Renal cortical epithelial cell (primary cell): ENCODE measurements around the gene IFT172. TPM values are rescaled to one million over a fixed set of nuclear protein-coding genes. Genes with fewer than 3 reads are reported as not detected.
A peak's percentile ranks its signal among the peaks of the same experiment; 100 is the strongest.
"Not testable (repeated sequence)": the region's sequence is repeated elsewhere in the genome, so short reads cannot be mapped to it uniquely, and the experiment has no call there.

Experiments
- DNase-seq: peaks from one replicate; pipeline ENCODE4 v3.0.0-alpha.2; 2011; ENCODE audit warnings: low read depth
- total RNA-seq: library from RNA; depleted of rRNA; stranded (reverse); fragments of >200 nt; gene quantifications from 2 replicates; pipeline ENCODE4 v1.2.3, GENCODE V29; 2014

The IFT172 gene, protein sequence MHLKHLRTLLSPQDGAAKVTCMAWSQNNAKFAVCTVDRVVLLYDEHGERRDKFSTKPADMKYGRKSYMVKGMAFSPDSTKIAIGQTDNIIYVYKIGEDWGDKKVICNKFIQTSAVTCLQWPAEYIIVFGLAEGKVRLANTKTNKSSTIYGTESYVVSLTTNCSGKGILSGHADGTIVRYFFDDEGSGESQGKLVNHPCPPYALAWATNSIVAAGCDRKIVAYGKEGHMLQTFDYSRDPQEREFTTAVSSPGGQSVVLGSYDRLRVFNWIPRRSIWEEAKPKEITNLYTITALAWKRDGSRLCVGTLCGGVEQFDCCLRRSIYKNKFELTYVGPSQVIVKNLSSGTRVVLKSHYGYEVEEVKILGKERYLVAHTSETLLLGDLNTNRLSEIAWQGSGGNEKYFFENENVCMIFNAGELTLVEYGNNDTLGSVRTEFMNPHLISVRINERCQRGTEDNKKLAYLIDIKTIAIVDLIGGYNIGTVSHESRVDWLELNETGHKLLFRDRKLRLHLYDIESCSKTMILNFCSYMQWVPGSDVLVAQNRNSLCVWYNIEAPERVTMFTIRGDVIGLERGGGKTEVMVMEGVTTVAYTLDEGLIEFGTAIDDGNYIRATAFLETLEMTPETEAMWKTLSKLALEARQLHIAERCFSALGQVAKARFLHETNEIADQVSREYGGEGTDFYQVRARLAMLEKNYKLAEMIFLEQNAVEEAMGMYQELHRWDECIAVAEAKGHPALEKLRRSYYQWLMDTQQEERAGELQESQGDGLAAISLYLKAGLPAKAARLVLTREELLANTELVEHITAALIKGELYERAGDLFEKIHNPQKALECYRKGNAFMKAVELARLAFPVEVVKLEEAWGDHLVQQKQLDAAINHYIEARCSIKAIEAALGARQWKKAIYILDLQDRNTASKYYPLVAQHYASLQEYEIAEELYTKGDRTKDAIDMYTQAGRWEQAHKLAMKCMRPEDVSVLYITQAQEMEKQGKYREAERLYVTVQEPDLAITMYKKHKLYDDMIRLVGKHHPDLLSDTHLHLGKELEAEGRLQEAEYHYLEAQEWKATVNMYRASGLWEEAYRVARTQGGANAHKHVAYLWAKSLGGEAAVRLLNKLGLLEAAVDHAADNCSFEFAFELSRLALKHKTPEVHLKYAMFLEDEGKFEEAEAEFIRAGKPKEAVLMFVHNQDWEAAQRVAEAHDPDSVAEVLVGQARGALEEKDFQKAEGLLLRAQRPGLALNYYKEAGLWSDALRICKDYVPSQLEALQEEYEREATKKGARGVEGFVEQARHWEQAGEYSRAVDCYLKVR (N-terminal part only)
- total RNA-seq, result 12.2 and 34.6 TPM in 2 replicates

DNA sequence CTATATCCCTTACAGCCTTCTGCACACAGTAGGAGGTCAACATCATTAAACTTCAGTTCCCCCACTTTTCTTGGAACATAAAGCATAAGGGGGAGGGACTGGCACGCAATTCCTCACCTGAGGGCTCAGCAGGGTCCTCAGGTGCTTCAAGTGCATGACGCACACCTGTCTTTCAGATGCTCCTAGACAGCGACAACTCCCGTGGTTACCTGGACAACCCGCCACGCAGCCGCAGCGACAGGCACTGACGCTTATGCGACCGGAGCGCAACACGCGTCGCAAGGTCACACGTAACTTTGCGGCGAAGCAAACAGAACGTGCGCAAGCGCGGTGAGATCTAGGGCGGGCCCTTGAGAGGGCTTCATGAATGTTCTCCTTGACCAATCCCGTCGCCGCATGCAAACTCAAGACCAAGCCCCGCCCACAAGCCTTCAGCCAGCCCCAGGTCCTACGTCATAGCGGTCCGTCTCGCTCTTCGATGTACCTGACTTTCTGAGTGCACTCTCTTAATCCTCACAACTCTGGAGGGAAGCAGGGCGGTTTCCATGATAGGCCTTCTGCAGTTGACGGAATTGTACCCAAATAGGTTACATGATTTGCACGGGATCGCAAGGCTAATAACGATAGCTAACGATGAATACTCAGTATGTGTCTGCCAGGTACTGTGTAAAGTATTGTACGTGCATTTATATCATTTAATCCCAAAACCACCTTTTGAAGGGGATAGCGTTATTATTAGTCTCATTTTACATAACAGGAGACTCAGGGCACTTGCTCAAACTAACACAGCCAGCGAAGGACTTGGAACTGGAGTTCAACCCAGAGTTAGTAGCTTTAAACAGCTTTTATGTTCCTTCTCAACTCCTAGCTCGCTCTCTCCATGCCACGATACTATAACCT is at the start of gene IFT172:
TSS of gene IFT172 (minus strand) at position 246 of the 900 bp plus-strand sequence. CDS start at position 156, 90 bp downstream.
- DNase-seq, result peak; percentile 99

DNA sequence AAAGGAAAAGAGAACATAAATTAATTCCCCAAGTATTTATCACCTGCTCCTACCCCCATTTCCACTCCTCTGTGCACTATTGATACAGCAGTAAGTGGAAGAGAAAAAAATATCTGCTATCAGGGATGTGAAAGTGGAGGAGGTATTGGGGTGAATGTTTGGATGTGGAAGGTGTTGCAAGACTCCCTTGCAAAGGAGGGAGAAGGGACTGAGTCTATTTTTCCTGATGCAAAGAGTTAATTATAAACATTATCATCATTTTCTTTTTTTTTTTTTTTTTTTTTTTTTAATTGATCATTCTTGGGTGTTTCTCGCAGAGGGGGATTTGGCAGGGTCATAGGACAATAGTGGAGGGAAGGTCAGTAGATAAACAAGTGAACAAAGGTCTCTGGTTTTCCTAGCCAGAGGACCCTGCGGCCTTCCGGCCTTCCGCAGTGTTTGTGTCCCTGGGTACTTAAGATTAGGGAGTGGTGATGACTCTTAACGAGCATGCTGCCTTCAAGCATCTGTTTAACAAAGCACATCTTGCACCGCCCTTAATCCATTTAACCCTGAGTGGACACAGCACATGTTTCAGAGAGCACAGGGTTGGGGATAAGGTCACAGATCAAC is 49.4 kb upstream of the IFT172 start:
- not testable (repeated sequence) for DNase-seq

- DNase-seq, result no peak
Observed at GRCh38 chr2:27537287-27537686, 47.7 kb upstream of the IFT172 start.

- DNase-seq, result no peak
Observed at GRCh38 chr2:27531983-27532382, 42.4 kb upstream of the IFT172 start.

GRCh38 chr2:27527182-27527581 is 37.6 kb upstream of the IFT172 start:
- peak; percentile 19 for DNase-seq

- DNase-seq, result no peak
Observed at GRCh38 chr2:27522400-27522945, 32.9 kb upstream of the IFT172 start.

GRCh38 chr2:27520316-27520715 is 30.8 kb upstream of the IFT172 start:
- no peak for DNase-seq

- DNase-seq, result no peak
Observed at GRCh38 chr2:27518782-27519113, 29.2 kb upstream of the IFT172 start.

GRCh38 chr2:27518113-27518781 is 28.7 kb upstream of the IFT172 start:
- no peak for DNase-seq

DNA sequence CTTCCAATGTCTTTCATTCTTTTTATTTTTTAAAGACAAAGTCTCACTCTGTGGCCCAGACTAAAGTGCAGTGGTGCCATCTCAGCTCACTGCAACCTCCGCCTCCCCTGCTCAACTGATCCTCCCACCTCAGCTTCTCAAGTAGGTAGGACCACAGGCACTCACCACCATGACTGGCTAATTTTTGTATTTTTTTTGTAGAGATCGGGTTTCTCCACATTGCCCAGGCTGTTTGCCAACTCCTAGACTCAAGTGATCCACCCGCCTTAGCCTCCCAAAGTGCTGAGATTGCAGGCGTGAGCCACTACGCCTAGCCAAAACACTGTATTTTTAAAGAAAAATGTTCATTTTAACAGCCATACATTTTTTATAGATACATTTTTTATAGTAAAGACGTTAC is 19.8 kb upstream of the IFT172 start:
- DNase-seq, result no peak

- DNase-seq, result no peak
Observed at GRCh38 chr2:27507293-27507692, 17.8 kb upstream of the IFT172 start.

GRCh38 chr2:27506587-27506986 is 17.0 kb upstream of the IFT172 start:
- DNase-seq, result no peak

DNA sequence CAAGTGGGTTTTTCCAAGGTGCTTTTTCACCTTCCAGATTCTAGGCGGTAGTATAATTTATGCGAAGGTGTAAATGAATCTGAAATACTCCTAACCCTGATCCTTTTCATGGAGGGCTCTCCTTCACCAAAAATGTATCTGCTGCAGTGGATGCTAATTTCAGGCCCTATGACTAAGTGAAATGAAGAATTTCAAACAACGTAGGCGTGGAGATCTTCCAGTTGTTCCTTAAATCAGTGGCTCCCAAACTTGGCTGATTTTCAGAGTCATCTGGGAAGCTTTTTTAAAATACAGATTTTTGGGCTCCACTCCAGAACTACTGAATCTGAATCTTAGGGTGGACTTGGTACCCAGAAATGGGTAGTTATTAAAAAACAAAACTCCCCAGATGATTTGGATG is 12.6 kb upstream of the IFT172 start:
- DNase-seq, result no peak

- DNase-seq, result no peak
Observed at GRCh38 chr2:27501042-27501441, 11.5 kb upstream of the IFT172 start.

DNA sequence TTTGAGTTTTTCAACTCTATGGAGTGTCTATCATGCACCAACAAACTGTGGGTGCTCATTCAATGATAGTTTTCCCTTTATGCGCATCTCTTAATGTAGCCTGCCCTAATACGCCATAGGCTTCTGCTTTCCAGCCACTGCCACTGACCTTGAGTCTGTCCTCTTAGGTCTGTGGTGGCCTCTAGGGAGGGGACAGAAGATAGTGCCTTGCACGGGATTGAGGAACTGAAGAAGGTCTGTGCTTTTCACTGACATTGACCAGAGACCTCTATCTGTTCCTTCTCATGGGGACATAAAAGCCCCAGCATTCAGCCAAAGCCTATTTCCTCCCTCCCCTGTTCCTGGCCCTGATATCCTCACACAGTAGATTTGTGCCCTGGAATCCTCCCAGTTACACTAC is 9.4 kb upstream of the IFT172 start:
- DNase-seq, result no peak

GRCh38 chr2:27497288-27497627 is 7.7 kb upstream of the IFT172 start:
- no peak for DNase-seq

DNA sequence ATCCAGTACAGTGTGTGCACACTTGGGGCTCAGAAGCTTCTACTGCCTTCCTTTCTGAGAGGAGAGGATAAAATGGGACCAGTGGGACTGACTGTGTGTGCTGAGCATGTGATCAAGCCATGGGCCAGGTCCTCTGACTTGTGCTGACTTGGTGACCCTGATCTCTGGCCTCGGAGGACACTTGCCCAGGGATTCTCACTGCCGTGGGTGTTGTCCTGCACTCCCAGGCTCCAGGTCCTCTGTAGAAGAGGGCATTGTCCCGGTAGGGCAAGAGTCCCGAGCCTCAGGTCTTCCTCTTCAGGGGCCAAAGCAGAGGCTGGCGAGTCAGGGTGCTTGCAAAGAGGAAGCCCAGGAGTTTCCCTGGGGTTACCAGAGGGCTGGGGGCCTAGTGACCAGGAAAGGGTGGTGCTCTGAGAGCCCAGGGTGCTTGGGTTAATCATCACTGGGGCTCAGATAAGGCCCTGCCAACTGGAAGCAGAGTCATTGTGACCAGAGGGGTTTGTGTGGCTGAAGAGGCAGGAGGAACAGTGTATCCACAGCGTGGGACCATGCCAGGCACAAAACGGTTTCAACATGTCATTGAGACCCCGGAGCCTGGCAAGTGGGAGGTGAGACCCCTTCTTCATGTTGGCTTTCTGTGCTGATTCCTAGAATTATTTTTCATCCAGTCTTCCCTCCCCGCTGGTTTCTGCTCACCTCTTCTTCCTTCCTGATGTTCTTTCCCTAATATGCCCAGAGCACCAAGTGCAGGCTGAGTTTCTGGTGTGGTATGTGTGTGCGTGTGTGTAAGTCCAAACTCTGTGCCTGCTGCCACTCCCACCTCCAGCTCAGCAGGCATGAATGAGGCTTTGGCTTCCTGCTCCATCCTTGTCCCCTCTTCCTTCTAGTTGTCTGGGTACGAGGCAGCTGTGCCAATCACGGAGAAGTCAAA is 7.1 kb upstream of the IFT172 start, which contains the start of gene GCKR:
TSS of gene GCKR (plus strand) at position 483 of the 931 bp plus-strand sequence. CDS start at position 549, 66 bp downstream.
- DNase-seq, result peak; percentile 26

GRCh38 chr2:27495840-27496356 is 6.4 kb upstream of the IFT172 start:
- DNase-seq, result no peak
